ENCODE results near the gene ATPAF2.

DNA sequence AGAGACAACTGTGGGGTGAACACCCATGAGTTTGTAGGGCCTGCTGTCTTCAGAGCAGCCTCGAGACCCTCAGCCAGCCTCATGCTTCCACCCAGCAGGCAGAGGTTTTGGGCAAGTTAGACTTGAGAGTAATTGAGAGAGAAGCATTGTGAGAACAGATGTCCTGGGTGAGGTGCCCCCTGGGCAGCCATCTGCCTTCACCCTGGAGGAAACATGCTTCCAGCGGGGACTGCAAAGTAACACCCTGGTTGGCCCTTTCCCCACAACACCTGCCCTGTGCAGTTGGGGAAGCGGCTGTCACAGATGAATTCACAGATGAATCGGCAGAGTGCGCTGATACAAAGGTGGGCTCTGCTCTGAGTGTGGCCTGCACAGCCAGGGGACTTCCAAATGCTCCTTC, 23.4 kb downstream of the ATPAF2 start:
- TF ChIP-seq, protein P1, sequence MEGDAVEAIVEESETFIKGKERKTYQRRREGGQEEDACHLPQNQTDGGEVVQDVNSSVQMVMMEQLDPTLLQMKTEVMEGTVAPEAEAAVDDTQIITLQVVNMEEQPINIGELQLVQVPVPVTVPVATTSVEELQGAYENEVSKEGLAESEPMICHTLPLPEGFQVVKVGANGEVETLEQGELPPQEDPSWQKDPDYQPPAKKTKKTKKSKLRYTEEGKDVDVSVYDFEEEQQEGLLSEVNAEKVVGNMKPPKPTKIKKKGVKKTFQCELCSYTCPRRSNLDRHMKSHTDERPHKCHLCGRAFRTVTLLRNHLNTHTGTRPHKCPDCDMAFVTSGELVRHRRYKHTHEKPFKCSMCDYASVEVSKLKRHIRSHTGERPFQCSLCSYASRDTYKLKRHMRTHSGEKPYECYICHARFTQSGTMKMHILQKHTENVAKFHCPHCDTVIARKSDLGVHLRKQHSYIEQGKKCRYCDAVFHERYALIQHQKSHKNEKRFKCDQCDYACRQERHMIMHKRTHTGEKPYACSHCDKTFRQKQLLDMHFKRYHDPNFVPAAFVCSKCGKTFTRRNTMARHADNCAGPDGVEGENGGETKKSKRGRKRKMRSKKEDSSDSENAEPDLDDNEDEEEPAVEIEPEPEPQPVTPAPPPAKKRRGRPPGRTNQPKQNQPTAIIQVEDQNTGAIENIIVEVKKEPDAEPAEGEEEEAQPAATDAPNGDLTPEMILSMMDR (IDR thresholded peaks at IDR 0.05; ENCODE audit: poor library complexity), result no peak
- TF ChIP-seq EZH2phosphoT487 (IDR thresholded peaks at IDR 0.05; ENCODE audit: low read depth, severe bottlenecking, unreplicated experiment), result no peak
